B cell (primary cell): ENCODE measurements around the gene LSS. TPM values are rescaled to one million over a fixed set of nuclear protein-coding genes. Genes with fewer than 3 reads are reported as not detected.

Experiments
- ATAC-seq: fragments of 200-7000 bp; cut with Tn5 transposase; one replicate; pipeline ENCODE4 v1.10.0; 2021; ENCODE audit warnings: low read depth, mild to moderate bottlenecking, moderate number of reproducible peaks, moderate library complexity
- CTCF ChIA-PET: fragments of 350-600 bp; sonication (Branson Sonifier 250); formaldehyde crosslinking; loops from one replicate; lab custom pipeline; 2021; ENCODE audit warnings: antibody characterized with exemption, inconsistent platforms; lab: Charles Lee
- POLR2A ChIA-PET: fragments of 350-600 bp; sonication (Branson Sonifier 250); formaldehyde crosslinking; loops from one replicate; lab custom pipeline; 2021; ENCODE audit warnings: antibody characterized with exemption; lab: Charles Lee
- DNase-seq: peaks from one replicate; pipeline ENCODE4 v3.0.0; 2013
- H2AFZ ChIP-seq: 2 replicates; pipeline ENCODE4 v1.6.1; 2012; ENCODE audit warnings: mild to moderate bottlenecking, low read depth, low read length; ENCODE audit not compliant: insufficient read depth, poor library complexity, severe bottlenecking
- H3K27ac ChIP-seq, 2 donors: 1 replicate in 1 of 2; 2 replicates in 1 of 2; pipeline ENCODE4 v1.5.1; 2012 to 2013; ENCODE audit warnings: low read length in 2 of 2, mild to moderate bottlenecking in 2 of 2, moderate library complexity in 1 of 2
- H3K27me3 ChIP-seq, 4 experiments: fragments of 200-600 bp in 1 of 4; sonication (generic) in 1 of 4; replicated peaks in 1 of 4; 1 replicate in 2 of 4; 2 replicates in 2 of 4; pipeline versions ENCODE4 v1.6.1 to v1.7.0; 2013 to 2016; ENCODE audit warnings: low read length in 3 of 4, mild to moderate bottlenecking in 2 of 4, mixed read lengths in 1 of 4, moderate library complexity in 1 of 4; ENCODE audit not compliant: insufficient read depth in 4 of 4, control insufficient read depth in 3 of 4; ENCODE audit errors: control extremely low read depth in 1 of 4
- H3K36me3 ChIP-seq, 2 experiments: replicated peaks in 1 of 2; 1 replicate in 1 of 2; 2 replicates in 1 of 2; pipeline versions ENCODE4 v1.6.1 to v1.7.1; 2013; ENCODE audit warnings: low read length in 1 of 2; ENCODE audit not compliant: insufficient read depth in 2 of 2, control insufficient read depth in 1 of 2; ENCODE audit errors: control extremely low read depth in 1 of 2, extremely low read depth in 1 of 2
- H3K4me1 ChIP-seq, 2 donors: fragments of 200-600 bp in 1 of 2; sonication (generic) in 1 of 2; 1 replicate in 1 of 2; 2 replicates in 1 of 2; pipeline versions ENCODE4 v1.5.1 to v1.6.1; 2013 to 2017; ENCODE audit warnings: low read length in 2 of 2; ENCODE audit not compliant: control insufficient read depth in 2 of 2, insufficient read depth in 2 of 2
- H3K4me2 ChIP-seq: replicated peaks from 2 replicates; pipeline ENCODE3; 2012; ENCODE audit warnings: mild to moderate bottlenecking, low read depth, low read length; ENCODE audit not compliant: poor library complexity, severe bottlenecking
- H3K4me3 ChIP-seq, 5 experiments: fragments of 200-600 bp in 1 of 5; sonication (generic) in 1 of 5; 1 replicate in 3 of 5; 2 replicates in 2 of 5; pipeline versions ENCODE4 v1.5.1 to v1.7.0; 2011 to 2016; ENCODE audit warnings: low read length in 4 of 5, mild to moderate bottlenecking in 4 of 5, low read depth in 2 of 5, control low read depth in 1 of 5, moderate library complexity in 1 of 5; ENCODE audit not compliant: insufficient read depth in 1 of 5; ENCODE audit errors: control extremely low read depth in 1 of 5, extremely low read depth in 1 of 5
- H3K79me2 ChIP-seq: fragments of 200-600 bp; sonication (generic); one replicate; pipeline ENCODE4 v1.6.0; 2016; ENCODE audit warnings: low read length; ENCODE audit not compliant: control insufficient read depth, insufficient read depth
- H3K9ac ChIP-seq: fragments of 200-600 bp; sonication (generic); 2 replicates; pipeline ENCODE4 v1.6.1; 2017; ENCODE audit warnings: mild to moderate bottlenecking, low read length, moderate library complexity
- H3K9me3 ChIP-seq, 3 donors: one replicate each; pipeline versions ENCODE4 v1.6.1 to v1.7.1; 2013; ENCODE audit warnings: low read length in 2 of 3; ENCODE audit not compliant: control insufficient read depth in 2 of 3, insufficient read depth in 1 of 3; ENCODE audit errors: control extremely low read depth in 1 of 3
- H4K20me1 ChIP-seq: 2 replicates; pipeline ENCODE4 v1.6.0; 2012; ENCODE audit warnings: mild to moderate bottlenecking, low read length; ENCODE audit not compliant: insufficient read depth, control insufficient read depth, poor library complexity, severe bottlenecking
- H3K27ac Mint-ChIP-seq: one replicate; pipeline ENCODE4 v1.8.0; 2021; ENCODE audit warnings: mixed read lengths
- H3K27me3 Mint-ChIP-seq: one replicate; pipeline ENCODE4 v1.8.0; 2021; ENCODE audit warnings: mixed read lengths
- H3K4me1 Mint-ChIP-seq: one replicate; pipeline ENCODE4 v1.8.0; 2021; ENCODE audit warnings: mixed read lengths
- H3K4me3 Mint-ChIP-seq: one replicate; pipeline ENCODE4 v1.8.0; 2021; ENCODE audit warnings: mixed read lengths
- H3K9me3 Mint-ChIP-seq: one replicate; pipeline ENCODE4 v1.8.0; 2022; ENCODE audit warnings: mixed read lengths; ENCODE audit not compliant: insufficient read depth
- EZH2 ChIP-seq: IDR thresholded peaks from 2 replicates; pipeline ENCODE4 v1.6.1; 2012; ENCODE audit warnings: borderline replicate concordance, low read depth, mild to moderate bottlenecking, moderate library complexity, low read length; ENCODE audit not compliant: insufficient read depth, poor library complexity, severe bottlenecking
- WGBS: methylation state at CpG from one replicate; pipeline ENCODE4 v1.1.5; 2013; ENCODE audit warnings: missing lambda C conversion rate; ENCODE audit not compliant: insufficient coverage; 5-methylcytosine and 5-hydroxymethylcytosine counted together
- intact Hi-C: fragments of 100-400 bp; cut with micrococcal nuclease; formaldehyde crosslinking; loops from one replicate; pipeline ENCODE4 v1.10.0; 2022
- polyA plus RNA-seq: library from polyadenylated mRNA; depleted of rRNA; stranded (reverse); fragments of >200 nt; gene quantifications from 2 replicates; pipeline ENCODE4 v1.2.3, GENCODE V29; 2012
- total RNA-seq, 2 donors: library from RNA; stranded (reverse); fragments of 120-200 nt in 1 of 2; gene quantifications; 1 replicate in 1 of 2; 2 replicates in 1 of 2; pipeline versions ENCODE4 v1.2.3 to v1.2.4, GENCODE V29; 2013 to 2022
- TF ChIP-seq, protein P1 (sequence below): fragments of 200-600 bp; IDR thresholded peaks from one replicate; pipeline ENCODE4 v1.8.0; 2022; ENCODE audit warnings: antibody characterized with exemption, mild to moderate bottlenecking

The LSS gene
- total and polyA plus RNA-seq, 2 donors (not counting 1 experiment from before 2014, with no cell fraction given) = 30.2 to 58.1 TPM

DNA sequence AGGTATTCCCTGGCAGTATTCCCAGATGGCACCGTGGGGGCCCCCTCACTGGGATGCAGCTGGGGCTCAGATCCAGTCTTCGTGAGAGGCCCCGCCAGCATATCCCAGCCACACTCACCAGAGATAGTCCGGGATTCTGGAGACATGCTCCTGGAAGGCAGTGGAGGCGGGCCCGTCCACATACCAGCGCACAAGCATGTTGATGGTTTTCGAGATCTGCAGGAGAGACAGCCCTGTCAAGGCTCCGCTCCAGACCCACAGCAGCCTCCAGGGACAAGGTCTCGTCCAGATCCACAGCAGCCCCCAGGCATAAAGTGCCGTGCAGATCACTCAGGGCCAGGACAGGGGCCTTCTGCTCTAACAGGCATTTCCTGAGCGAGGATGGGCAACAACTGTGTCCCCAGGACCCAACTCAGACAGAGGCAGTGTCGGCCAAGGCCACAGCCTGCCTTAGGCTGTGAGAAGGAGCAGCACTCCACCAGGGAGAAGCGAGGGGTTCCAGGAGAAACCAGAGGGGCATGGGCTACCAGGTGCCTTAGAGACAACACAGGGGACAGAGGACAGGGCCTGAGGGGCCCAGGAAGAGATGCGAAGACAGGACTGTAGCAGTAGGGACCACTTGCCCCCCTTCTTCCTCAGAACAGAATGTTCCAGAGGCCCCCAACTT is 14.8 kb downstream of the LSS start:
- Histone ChIP-seq H3K36me3 (no peaks in the 10 kb centered on the region), H3K27ac (no peak overlapping the region), H3K4me1 (no peaks in the 10 kb centered on the region), H3K79me2 (no peaks in the 10 kb centered on the region), H3K4me2 (no peak overlapping the region), H3K9ac (no peak overlapping the region), H4K20me1 (no peaks in the 10 kb centered on the region), H2AFZ (no peak overlapping the region), H3K4me3 (no peak overlapping the region), H3K9me3 (no peaks in the 10 kb centered on the region), H3K27me3 (no peaks in the 10 kb centered on the region)
- no peaks in the 10 kb centered on the region for H3K27me3 Mint-ChIP-seq
- intact Hi-C loops = no loop called here
- CTCF ChIA-PET = no interaction called here
- no peaks in the 10 kb centered on the region for H3K9me3 Mint-ChIP-seq
- no peak overlapping the region for H3K27ac Mint-ChIP-seq
- no peak overlapping the region for H3K4me3 Mint-ChIP-seq
- DNase-seq (no peak), ATAC-seq (no peak)
- 97% methylated on average over 14 of the region's 15 CpGs for WGBS
- TF ChIP-seq, protein P1, sequence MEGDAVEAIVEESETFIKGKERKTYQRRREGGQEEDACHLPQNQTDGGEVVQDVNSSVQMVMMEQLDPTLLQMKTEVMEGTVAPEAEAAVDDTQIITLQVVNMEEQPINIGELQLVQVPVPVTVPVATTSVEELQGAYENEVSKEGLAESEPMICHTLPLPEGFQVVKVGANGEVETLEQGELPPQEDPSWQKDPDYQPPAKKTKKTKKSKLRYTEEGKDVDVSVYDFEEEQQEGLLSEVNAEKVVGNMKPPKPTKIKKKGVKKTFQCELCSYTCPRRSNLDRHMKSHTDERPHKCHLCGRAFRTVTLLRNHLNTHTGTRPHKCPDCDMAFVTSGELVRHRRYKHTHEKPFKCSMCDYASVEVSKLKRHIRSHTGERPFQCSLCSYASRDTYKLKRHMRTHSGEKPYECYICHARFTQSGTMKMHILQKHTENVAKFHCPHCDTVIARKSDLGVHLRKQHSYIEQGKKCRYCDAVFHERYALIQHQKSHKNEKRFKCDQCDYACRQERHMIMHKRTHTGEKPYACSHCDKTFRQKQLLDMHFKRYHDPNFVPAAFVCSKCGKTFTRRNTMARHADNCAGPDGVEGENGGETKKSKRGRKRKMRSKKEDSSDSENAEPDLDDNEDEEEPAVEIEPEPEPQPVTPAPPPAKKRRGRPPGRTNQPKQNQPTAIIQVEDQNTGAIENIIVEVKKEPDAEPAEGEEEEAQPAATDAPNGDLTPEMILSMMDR = no peak
- no peak for TF ChIP-seq EZH2
- POLR2A ChIA-PET = no interaction called here
- H3K4me1 Mint-ChIP-seq = no peaks in the 10 kb centered on the region

DNA sequence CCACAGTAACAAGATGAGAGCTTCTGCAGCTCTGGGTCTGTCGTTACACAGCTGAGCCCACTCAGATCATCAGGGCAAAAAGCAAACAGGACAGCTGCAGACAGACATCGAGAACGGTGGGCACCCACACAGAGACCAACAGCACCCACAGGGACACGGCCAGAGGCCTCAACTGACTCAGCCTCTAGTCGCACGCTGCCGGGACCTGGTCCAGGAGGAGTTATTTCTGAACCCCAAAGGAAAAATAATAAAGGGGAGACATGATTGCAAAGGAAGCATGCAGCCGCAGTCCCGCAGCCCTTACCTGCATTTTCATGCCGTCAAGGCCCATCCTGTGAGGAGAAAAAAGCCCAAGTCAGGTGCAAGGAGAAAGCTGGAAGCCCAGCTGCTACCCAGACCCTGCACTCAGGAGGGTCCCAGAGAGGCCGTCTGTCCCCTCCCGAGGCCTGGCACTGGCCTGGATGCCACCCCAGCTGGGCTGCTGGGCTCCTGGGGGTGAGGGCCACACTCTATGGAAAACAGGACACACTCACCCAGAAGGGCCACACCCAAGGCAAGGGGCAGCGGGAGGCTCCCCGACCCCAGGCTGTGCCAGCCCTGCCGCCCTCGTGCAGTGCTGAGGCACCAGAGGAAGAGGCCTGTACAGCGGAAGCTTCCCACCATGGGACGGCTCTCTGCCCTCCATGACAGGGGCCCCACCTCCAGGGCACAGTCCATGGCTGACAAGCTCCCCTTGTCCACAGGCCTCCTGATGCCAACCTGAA is 15.7 kb downstream of the LSS start:
- no peak overlapping the region for H3K4me3 Mint-ChIP-seq
- Histone ChIP-seq H4K20me1 (no peaks in the 10 kb centered on the region), H2AFZ (no peak overlapping the region), H3K4me2 (no peak overlapping the region), H3K4me3 (no peak overlapping the region), H3K79me2 (no peaks in the 10 kb centered on the region), H3K27me3 (no peaks in the 10 kb centered on the region), H3K27ac (no peak overlapping the region), H3K4me1 (no peaks in the 10 kb centered on the region), H3K9ac (no peak overlapping the region), H3K36me3 (no peaks in the 10 kb centered on the region), H3K9me3 (no peaks in the 10 kb centered on the region)
- DNase-seq = no peak
- H3K9me3 Mint-ChIP-seq = no peaks in the 10 kb centered on the region
- 96% methylated on average over 18 of the region's 18 CpGs for WGBS
- CTCF ChIA-PET = no interaction called here
- no peak for ATAC-seq
- no peak overlapping the region for H3K27ac Mint-ChIP-seq
- H3K4me1 Mint-ChIP-seq = no peaks in the 10 kb centered on the region
- TF ChIP-seq, protein P1 = no peak
- no peak for TF ChIP-seq EZH2
- no peaks in the 10 kb centered on the region for H3K27me3 Mint-ChIP-seq
- intact Hi-C loops = no loop called here
- POLR2A ChIA-PET = no interaction called here
